GM10266 (cell line): ENCODE measurements around the gene RSF1.
A peak's percentile ranks its signal among the peaks of the same experiment; 100 is the strongest.
"Not testable (repeated sequence)": the region's sequence is repeated elsewhere in the genome, so short reads cannot be mapped to it uniquely, and the experiment has no call there.

ENCODE experiments used
- DNase-seq: peaks from one replicate; pipeline ENCODE4 v3.0.0; 2012; ENCODE audit errors: extremely low spot score
- TF ChIP-seq, protein P1 (sequence below): IDR thresholded peaks from 2 replicates; pipeline ENCODE4 v1.5.1; 2012; ENCODE audit warnings: mild to moderate bottlenecking, low read depth; ENCODE audit not compliant: control insufficient read depth, insufficient read depth; ENCODE audit errors: missing control alignments

RSF1 gene, protein sequence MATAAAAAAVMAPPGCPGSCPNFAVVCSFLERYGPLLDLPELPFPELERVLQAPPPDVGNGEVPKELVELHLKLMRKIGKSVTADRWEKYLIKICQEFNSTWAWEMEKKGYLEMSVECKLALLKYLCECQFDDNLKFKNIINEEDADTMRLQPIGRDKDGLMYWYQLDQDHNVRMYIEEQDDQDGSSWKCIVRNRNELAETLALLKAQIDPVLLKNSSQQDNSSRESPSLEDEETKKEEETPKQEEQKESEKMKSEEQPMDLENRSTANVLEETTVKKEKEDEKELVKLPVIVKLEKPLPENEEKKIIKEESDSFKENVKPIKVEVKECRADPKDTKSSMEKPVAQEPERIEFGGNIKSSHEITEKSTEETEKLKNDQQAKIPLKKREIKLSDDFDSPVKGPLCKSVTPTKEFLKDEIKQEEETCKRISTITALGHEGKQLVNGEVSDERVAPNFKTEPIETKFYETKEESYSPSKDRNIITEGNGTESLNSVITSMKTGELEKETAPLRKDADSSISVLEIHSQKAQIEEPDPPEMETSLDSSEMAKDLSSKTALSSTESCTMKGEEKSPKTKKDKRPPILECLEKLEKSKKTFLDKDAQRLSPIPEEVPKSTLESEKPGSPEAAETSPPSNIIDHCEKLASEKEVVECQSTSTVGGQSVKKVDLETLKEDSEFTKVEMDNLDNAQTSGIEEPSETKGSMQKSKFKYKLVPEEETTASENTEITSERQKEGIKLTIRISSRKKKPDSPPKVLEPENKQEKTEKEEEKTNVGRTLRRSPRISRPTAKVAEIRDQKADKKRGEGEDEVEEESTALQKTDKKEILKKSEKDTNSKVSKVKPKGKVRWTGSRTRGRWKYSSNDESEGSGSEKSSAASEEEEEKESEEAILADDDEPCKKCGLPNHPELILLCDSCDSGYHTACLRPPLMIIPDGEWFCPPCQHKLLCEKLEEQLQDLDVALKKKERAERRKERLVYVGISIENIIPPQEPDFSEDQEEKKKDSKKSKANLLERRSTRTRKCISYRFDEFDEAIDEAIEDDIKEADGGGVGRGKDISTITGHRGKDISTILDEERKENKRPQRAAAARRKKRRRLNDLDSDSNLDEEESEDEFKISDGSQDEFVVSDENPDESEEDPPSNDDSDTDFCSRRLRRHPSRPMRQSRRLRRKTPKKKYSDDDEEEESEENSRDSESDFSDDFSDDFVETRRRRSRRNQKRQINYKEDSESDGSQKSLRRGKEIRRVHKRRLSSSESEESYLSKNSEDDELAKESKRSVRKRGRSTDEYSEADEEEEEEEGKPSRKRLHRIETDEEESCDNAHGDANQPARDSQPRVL (N-terminal part only)

DNA sequence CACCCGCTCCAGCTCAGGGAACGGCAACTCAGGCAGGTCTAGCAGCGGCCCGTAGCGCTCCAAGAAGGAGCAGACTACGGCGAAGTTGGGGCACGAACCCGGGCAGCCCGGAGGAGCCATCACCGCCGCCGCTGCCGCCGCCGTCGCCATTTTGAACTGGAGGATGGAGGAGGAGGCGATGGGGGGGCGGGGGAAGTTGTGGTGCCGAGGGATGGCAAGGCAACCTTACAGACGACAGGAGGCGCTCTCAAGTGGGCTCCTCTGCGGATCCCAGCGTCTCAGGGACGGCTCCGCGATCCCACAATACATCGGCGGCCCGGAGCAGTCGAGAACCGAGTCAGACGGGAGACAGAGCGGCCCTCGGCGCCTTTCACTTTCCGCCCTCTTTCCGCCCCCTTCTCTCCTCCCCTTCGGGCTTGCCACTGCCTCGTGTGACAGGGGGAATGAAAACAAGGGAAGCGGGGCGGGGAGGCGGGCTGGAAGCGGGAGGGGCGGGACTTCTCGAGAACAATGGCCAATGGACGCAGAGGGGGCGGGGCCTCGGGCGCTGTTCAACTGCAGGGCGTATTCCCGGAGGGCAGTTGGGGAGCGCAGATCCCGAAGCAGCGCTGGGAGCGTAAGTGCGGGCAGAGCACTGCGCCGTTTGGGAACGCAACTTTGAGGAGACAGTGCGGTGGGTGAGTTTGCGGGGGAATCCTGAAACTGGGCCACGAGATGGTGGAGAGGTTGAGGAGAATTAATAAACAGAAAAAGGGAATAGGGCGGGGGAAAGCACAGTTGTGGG is at the start of gene RSF1, which contains the start of gene AAMDC:
RSF1 (minus strand) TSS at position 158 of the 784 bp plus-strand sequence; CDS start at position 150, 8 bp downstream.
AAMDC (plus strand) TSS at position 580 of the 784 bp plus-strand sequence. CDS start 21,353 bp downstream, outside the sequence.
- DNase-seq = peak; percentile 90
- TF ChIP-seq, protein P1, sequence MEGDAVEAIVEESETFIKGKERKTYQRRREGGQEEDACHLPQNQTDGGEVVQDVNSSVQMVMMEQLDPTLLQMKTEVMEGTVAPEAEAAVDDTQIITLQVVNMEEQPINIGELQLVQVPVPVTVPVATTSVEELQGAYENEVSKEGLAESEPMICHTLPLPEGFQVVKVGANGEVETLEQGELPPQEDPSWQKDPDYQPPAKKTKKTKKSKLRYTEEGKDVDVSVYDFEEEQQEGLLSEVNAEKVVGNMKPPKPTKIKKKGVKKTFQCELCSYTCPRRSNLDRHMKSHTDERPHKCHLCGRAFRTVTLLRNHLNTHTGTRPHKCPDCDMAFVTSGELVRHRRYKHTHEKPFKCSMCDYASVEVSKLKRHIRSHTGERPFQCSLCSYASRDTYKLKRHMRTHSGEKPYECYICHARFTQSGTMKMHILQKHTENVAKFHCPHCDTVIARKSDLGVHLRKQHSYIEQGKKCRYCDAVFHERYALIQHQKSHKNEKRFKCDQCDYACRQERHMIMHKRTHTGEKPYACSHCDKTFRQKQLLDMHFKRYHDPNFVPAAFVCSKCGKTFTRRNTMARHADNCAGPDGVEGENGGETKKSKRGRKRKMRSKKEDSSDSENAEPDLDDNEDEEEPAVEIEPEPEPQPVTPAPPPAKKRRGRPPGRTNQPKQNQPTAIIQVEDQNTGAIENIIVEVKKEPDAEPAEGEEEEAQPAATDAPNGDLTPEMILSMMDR = peak; percentile 77

- TF ChIP-seq, protein P1 = no peak
- no peak for DNase-seq
Observed at GRCh38 chr11:77868744-77869143, 48.2 kb upstream of the RSF1 start.

DNA sequence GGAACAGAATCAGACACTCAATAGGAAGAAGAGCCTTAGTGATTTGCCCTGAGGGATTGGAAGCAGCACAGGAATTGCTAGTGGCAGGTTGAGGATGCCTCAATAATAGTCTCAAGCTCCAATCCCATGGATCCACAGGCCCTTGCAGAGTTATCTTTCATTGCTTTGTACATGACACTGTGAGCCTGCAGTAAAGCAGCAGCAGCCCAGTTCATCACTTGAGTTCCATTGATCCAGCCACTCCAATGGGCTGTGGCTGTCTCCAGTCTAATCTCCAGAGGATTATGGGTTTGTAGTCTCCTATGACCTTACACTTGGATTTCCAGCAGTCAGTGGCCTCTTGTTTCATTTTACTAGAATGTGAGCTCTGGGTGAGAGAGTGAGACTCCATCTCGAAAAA is 45.8 kb upstream of the RSF1 start:
- TF ChIP-seq, protein P1 = no peak
- DNase-seq = no peak

DNA sequence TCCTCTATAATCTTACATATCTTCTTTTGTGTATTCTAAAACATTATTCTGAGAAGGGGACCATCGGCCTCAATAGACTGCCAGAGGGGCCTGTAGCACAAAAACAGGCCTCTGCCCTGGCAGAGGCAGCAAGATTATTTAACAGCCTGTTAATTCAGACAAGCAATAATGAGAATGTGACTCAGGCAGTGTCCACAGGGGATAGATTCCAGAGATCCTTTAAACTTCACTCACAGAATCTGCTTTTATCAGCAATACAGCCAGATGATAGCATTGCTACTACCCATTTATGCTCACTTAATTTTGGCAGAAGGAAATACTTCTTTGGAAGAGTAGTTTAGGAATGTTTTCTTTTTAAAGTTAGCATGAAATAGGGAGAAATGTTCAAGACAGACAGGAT is 45.3 kb upstream of the RSF1 start:
- no peak for DNase-seq
- TF ChIP-seq, protein P1 = no peak

- DNase-seq = not testable (repeated sequence)
Observed at GRCh38 chr11:77861444-77861843, 40.9 kb upstream of the RSF1 start.

- not testable (repeated sequence) for DNase-seq
Observed at GRCh38 chr11:77857906-77858457, 37.5 kb upstream of the RSF1 start.

GRCh38 chr11:77854838-77855237 is 34.3 kb upstream of the RSF1 start:
- TF ChIP-seq, protein P1 = no peak
- DNase-seq = no peak
